H1 (cell line): ENCODE results near the gene ADCK1.
"Not testable (repeated sequence)": the region's sequence is repeated elsewhere in the genome, so short reads cannot be mapped to it uniquely, and the experiment has no call there.

Source experiments
- CHD2 ChIP-seq: IDR thresholded peaks from 2 replicates; pipeline ENCODE4 v1.6.1; 2012; ENCODE audit warnings: low read length, improper control_type of control experiment
- EZH2 ChIP-seq: fragments of 200-600 bp; sonication (generic); IDR thresholded peaks from 2 replicates; pipeline ENCODE4 v1.7.1; 2012; ENCODE audit warnings: low read depth, mild to moderate bottlenecking, moderate library complexity, low read length, inconsistent platforms; ENCODE audit not compliant: severe bottlenecking
- POLR2AphosphoS5 ChIP-seq: IDR thresholded peaks from 2 replicates; pipeline ENCODE4 v1.6.1; 2011; ENCODE audit warnings: low read depth, low read length
- RAD21 ChIP-seq, 2 experiments: IDR thresholded peaks in 1 of 2; conservative IDR thresholded peaks in 1 of 2; 2 replicates each; pipeline ENCODE4 v1.6.1; 2011; ENCODE audit warnings: low read depth in 2 of 2, low read length in 2 of 2, improper control_type of control experiment in 1 of 2, inconsistent platforms in 1 of 2, mild to moderate bottlenecking in 1 of 2, moderate library complexity in 1 of 2

- TF ChIP-seq EZH2; CHD2; RAD21 (IDR thresholded peaks at IDR 0.05 in 1 of 2, conservative IDR thresholded peaks at IDR 0.05 in 1 of 2; ENCODE audit: low read depth in 2 of 2, low read length in 2 of 2); POLR2AphosphoS5: not testable (repeated sequence)
These were observed 6.7 kb upstream of the ADCK1 start for GRCh38 chr14:77793255-77793654.
